Measurements from ENCODE around the gene TXNDC9.
"Not testable (repeated sequence)": the region's sequence is repeated elsewhere in the genome, so short reads cannot be mapped to it uniquely, and the experiment has no call there.

Gene TXNDC9

GRCh38 chr2:99317873-99318200, 18.3 kb downstream of the TXNDC9 start:
- not testable (repeated sequence) for DNase-seq

GRCh38 chr2:99317161-99317872, 18.8 kb downstream of the TXNDC9 start:
- no peak for DNase-seq

- not testable (repeated sequence) for DNase-seq
Measured at GRCh38 chr2:99301097-99301496, 35.0 kb downstream of the TXNDC9 start, which contains the start of gene LYG1. TSS of gene LYG1 (minus strand) at chr2:99301197. CDS start at chr2:99295670, 5,527 bp downstream.

- no peak for DNase-seq
Measured at GRCh38 chr2:99299580-99299979, 36.6 kb downstream of the TXNDC9 start.

GRCh38 chr2:99297994-99298393, 38.1 kb downstream of the TXNDC9 start:
- DNase-seq, result no peak

- DNase-seq, result no peak
Measured at GRCh38 chr2:99285526-99285925, 50.6 kb downstream of the TXNDC9 start.

- no peak for DNase-seq
Measured at GRCh38 chr2:99279969-99280695, 56.0 kb downstream of the TXNDC9 start.

GRCh38 chr2:99278793-99279291, 57.3 kb downstream of the TXNDC9 start:
- no peak for DNase-seq

GRCh38 chr2:99278195-99278765, 57.9 kb downstream of the TXNDC9 start:
- DNase-seq, result not testable (repeated sequence)

GRCh38 chr2:99275882-99276281, 60.3 kb downstream of the TXNDC9 start:
- DNase-seq, result no peak
